T-helper 1 cell treated with Interleukin-12 subunit alpha and Interleukin-12 subunit beta and Interleukin-4 antibody, amounts not matched to agents 30 ng/mL and 1 ng/mL, for 36 hours (primary cell): Measurements from ENCODE around the gene KRABD2.
"Not testable (repeated sequence)": the region's sequence is repeated elsewhere in the genome, so short reads cannot be mapped to it uniquely, and the experiment has no call there.

Source experiments
- intact Hi-C: fragments of 100-400 bp; cut with micrococcal nuclease; formaldehyde crosslinking; loops from one replicate; pipeline ENCODE4 v1.15.1; 2024

KRABD2 gene

DNA sequence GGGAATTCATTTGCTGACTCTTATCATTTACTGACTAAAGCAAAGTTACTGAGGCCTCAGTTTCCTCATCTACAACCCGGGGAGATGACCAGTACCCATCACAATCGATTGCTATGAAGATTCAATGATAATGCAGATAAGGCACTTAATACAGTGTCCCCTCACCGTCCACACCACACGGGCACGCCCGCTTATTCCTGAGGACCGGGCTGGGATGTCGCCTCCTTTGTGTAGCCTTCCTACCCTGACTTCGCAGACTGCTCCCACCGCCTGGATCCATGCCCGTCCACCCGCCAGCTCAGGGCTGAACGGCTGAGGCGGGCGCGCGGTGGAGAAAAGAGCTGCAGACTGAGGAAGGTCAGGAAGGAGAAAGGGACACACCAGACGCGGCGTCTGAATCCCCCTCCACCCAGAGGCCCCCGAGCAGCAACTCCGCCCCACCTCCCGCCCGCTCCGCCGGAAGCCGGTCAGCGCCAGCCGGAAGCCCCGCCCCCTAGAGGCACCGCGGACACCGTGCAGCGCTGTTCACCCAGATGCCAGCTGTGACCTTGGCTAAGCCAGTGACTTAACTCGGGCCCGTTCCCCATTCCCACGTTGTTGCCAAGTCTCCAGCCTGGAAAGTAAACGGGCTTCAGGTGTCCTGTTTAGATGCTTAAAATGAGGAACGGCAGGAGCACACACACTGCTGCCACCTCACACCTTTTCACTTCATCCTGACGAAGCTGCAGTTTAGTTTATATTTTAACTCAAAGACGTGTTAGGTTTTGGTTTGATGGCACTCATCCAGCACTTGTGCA lies at the start of gene KRABD2:
KRABD2 (minus strand) TSS at position 434 of the 797 bp plus-strand sequence.
- intact Hi-C loops, result loop anchor here (1.0 kb wide), 1 partner anchor 81 kb away; the partner anchor contains the start of gene SLC25A35

DNA sequence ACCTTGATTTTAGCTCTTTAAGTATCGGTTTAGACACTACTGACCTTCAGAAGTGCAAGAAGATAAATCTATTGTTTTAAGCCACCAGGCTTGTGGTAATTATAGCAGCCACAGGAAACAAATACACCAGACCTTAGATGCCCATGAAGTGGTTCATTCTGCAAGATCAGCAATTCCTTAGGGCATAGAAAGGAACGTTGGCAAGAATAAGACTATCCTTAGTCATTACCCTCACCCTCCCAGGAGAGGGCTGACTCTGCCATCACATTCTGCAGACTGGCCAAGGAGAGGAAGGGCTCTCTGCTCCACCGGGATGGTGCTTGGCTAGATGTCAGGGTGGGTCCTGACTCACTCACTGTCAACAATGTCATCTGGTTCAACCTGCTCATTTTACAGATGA lies 45.1 kb upstream of the KRABD2 start:
- intact Hi-C loops, result no loop called here

DNA sequence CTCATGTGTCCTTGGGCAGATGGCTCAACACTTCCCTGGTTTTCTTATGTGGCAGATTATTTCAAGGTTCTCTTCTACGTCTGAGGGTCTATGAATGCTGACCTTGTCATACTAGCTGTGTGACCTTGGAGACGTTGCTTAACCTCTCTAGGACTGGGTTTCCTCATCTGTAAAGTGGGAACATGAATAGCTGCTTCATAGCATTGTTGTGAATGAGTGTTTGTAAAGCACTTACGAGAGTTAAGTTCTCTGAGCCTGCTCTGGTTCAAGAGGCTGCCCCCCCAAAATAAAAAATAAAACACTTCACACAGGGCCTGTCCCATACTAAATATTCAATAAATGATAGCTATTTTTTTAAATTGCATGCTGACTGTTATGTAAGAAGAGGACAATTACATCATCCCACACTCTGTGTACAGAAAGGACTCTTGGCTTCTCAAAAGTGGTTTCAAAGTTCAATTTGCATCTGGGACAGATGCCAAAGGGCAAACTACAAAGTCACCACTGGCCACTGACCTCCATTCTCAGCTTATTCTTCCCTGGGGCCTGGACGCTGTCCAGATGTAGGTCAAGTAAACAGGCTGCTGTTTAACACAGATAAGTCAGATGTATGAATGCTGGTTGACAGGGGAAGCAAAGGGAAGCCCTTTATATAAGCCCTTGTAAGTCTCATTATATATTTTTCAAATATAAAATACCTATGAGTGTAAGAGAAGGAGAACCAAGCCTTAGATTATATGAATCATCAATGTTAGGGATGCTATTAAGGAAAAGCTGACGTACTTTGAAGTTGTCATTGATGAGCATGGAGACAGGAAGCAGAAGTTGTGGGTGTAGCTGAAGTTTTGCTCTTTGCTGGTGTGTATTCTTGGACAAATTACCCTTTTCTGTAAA lies 43.8 kb upstream of the KRABD2 start:
- intact Hi-C loops, result no loop called here

DNA sequence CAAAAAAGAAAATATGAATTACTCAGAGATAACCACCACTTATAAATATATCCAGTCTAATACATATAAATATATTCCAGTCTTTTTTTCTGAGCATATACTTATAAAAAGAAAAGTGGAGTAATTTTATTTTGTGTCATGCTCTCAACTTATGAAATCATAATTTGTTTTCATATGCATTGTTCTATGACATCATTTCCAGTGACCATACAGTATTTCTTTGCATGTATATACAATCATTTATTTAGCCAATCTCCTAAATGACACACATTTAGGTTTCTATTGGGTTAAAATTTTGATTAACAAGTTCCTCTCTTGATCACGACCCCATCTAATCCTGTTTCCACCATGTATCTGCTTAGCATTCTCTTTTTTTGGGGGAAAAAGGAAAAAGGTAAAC lies 42.8 kb upstream of the KRABD2 start:
- intact Hi-C loops, result no loop called here

DNA sequence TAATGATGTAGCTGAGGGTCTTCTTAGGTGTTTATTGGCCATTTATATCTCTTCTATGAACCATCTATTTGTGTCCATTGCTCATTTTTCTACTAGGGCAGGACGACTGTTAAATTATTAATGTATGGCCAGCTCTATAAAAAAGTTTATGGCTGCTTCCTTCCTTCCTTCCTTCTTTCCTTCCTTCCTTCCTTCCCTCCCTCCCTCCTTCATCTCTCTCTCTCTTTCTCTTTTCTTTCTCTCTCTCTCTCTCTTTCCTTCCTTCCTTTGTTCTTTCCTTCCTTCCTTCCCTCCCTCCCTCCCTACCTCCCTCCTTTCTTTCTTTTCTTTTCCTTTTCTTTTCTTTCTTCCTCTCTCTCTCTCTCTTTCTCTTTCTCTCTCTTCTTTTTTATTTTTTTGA lies 42.0 kb upstream of the KRABD2 start:
- intact Hi-C loops, result no loop called here

DNA sequence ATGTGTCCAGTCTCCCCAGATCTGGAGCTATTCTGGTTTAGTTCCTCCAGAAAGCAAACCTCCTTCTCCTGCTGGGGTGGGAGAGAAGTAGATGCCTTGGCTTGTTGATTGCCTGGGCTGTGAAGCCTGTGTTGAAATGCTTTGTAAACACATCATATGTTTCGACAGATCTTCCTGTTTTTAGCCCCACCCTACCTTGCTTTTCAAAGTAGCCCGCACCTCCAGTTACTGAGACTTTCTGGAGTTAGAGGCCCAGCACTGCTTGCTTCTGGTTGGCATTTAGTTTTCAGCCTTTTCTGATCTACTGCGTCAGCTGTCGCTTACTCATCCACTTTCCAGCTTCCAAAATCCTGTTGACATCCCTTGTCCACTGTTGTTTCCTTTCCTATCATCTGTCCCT lies 41.3 kb upstream of the KRABD2 start:
- intact Hi-C loops, result no loop called here

DNA sequence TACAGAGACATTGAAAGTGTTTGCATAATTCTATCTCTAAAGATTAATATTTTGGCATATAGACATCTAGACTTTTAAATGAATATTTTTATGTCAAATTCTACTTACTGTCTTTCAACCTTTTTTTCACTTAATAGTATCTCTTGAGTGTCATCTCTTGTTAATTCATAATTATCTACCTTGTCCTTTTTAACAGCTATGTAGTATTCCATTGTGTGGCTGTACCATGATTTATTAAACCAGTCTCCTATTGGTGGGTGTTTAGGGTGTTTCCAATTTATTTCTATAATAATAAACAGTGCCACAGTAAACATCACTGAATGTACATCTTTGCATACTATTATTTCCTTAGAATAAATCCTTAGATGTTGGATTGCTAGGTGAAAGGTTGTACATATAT lies 37.4 kb upstream of the KRABD2 start:
- intact Hi-C loops, result no loop called here

DNA sequence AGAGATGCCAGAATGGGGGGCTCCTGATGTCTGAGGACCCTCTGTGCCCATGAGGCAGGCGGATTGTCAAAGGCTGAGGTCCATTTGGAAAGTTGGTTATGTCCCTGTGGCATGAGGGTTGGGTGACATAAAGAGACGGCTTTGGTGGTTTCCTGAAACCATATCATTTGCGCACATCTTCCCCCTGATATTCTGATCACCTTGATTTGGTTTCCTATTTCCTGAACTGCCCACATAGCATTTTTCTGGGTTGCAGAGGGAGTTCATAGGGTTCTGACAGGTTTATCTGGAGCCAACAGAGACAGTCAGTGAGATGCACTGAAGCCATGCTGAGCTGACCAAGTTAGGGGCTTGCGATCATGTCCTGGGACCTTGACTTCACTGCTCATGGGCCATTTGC lies 36.8 kb upstream of the KRABD2 start:
- intact Hi-C loops, result no loop called here

DNA sequence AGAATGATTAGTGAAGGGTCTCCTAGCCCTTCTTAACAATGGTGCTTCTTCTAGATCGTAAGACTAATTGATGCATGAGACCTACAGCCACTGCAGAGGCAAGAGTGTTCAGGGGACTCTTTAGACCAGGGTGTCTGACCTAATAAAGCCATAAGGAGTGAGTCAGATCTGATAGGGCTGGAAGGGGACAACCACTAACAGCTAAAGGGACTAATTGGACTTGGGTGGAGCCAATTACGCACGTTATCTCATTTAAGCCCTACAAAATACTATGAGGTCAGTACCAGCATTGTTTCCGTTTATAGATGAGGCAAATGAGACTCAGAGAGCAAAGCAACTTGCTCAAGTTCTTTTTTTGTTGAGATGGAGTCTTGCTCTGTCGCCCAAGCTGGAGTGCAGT lies 35.6 kb upstream of the KRABD2 start:
- intact Hi-C loops, result no loop called here

DNA sequence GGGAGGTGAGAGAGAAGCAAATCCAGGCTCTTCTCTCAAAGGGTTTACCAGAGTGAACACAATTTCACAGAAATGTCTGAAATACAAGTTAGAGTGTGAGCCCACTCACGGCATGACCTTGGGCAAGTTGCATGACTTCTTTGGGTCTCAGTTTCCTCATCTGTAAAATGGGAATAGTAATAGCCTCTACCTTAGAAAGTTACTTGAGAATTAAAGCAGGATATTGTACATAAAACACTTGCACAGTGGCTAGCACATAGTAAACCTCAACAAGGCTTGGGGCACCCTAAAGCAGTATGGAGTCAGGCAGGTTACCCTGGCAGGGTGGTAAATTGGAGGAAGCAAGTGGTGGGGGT lies 34.4 kb upstream of the KRABD2 start:
- intact Hi-C loops, result loop anchor here (1.0 to 2.0 kb wide), 4 partner anchors 24 to 374 kb away; partner anchors contain the start of genes NDEL1 and RPL26

DNA sequence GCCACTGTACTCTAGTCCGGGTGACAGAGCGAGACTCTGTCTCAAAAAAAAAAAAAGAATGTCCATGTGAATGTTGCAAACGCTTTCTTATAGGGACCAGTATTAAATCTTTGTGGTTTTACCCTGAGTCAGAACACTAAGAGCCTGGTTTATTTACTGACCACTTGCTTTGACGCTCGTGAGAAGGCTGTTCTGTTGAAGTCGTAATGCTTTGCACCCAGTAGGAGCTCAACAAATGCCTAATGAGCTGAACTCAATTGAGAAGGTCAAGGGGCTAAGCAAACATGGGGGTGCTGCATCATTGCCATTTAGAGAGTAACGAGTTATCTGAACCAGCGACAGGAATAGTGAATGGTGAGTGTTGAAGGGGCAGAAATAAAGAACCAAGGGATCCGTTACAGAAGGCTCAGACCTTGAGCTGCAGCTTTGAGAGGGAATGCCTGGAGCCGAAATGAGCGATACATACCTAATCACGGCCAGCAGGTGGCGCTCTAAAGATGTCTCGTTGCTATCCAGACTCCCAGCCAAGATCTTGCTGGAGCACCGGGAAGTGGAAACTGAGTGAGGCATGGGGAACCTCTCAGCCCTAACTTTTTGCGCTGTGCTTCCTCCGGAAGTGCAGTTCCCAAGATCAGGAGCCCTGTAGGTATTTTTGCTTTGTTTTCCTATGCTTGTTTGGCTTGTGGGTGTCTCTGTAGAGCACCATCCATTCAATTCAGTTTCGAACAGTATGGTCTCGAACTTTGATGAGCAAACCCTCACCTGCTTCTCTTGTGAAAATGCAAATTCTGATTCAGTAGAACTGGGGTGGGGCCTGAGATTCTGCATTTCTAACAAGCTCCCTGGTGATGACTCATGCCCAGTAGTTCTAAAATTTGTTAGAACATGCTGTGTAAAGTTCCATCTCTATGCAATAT lies 33.7 kb upstream of the KRABD2 start:
- intact Hi-C loops, result loop anchor here (1.0 to 2.0 kb wide), 4 partner anchors 25 to 375 kb away; partner anchors contain the start of genes NDEL1 and RPL26

DNA sequence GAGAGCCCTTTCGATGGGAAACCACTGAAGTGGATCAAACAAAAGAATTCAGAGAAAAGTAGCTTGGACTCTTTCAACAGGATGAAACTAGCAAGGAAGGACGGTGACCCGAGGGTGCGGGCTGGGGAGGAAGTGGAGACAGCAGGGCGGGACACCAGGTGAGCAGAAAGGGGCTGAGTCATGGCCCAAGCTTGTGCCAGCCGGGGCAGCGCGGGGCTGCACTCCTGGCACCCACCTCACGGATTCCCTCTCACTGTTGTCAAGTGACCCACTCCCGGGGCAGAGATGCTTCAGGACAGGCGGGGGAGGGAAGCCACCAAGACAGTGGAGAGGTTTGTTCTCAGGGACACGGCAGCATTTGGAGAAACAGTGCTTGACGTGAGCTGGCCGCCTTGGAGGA lies 31.9 kb upstream of the KRABD2 start:
- intact Hi-C loops, result no loop called here

DNA sequence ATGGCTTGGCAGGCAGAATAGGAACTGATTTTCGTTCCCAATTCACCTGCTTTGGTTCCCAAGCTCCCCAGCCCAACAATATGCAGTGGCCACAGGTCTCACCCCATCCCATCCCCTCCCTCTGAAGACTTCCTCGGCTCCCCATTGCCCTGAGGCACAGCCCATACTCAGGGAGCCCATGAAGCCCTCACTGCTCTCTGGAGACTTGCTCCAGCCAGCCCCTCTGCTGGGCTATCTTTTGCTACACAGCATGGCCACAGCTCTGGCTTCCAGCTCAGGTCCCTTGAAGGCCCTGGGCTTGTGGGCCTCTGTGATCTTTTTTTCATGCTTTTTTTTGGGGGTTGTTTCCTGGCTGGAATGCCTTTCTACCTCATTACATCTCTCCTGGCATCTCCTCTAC lies 29.7 kb upstream of the KRABD2 start:
- intact Hi-C loops, result no loop called here

DNA sequence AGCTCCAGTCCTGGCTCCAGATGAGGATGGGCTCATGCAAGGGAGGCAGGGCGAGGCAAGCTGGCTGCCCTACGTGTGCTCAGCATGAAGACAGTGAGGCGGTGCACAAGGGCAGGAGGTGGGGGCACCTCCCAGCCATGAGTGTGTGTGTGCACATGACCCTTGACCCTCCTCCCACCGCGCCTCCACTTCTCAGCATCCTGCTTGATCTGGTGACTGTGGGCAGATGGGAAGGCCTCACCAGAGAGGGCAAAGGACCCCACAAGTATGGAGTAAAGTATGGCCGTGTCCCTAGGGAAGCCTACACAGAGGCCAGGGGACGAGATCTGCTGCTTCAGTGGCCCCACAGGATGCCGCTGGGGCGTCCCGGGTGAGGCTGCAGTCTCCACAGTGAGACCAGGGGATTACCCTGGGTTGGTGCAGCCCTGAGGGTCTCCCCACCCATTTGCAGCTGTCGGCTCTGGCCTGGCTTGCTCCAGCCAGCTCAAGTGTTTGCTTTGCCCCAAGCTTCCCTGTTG lies 29.1 kb upstream of the KRABD2 start:
- intact Hi-C loops, result no loop called here

DNA sequence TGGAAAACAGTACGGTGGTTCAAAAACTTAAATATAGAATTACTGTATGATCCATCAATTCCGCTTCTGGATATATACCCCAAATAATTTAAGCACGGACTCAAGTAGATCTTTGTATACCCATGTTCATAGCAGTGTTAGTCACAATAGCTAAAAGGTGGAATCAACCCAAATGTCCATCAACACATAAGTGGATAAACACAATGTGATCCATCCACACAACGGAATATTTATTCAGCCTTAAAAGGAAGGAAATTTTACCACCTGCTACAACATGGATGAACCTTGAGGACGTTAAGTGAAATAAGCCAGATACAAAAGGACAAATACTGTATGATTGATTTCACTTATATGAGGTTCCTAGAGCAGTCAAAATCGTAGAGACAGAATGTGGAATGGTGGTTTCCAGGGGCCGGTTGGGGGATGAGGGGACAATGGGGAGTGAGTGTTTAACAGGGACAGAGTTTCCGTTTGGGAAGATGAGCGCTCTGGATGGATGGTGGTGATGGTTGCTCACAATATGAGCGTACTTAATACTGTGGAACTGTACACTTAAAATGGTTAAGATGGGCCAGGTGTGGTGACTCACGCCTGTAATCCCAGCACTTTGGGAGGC lies 26.5 kb upstream of the KRABD2 start:
- intact Hi-C loops, result no loop called here

DNA sequence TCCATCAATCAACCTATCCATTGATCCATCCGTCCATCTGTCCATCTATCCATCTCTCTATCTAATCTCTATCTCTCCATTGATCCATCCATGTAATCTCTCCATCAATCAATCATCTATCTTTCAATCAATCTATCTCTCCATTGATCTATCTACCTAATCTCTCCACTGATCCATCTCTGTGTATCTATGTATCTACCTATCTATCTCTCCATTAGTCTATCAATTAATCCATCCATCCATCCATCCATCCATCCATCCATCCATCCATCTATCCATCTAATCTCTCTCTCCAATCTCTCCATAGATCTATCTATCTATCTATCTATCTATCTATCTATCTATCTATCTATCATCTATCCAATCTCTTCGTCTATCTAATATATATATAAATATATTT lies 24.6 kb upstream of the KRABD2 start:
- intact Hi-C loops, result no loop called here

DNA sequence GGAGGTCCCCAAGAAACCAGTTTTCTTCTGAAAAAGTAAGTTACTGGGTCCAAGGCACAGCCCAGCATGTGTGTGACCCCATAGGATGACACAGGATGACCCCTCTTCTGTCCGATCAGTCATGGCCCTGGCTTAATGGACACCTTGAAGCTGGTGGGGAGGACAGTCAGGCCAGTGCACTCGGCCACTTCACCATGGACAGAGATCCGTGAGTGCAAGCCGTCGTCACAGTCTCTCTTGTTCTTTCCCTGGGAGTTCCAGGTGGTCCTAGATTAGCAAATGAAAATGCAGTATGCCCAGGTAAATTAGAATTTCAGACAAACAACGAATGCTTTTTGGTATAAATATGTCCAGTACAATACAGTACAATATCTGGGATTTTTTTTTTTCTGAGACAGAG lies 22.5 kb upstream of the KRABD2 start:
- intact Hi-C loops, result no loop called here

DNA sequence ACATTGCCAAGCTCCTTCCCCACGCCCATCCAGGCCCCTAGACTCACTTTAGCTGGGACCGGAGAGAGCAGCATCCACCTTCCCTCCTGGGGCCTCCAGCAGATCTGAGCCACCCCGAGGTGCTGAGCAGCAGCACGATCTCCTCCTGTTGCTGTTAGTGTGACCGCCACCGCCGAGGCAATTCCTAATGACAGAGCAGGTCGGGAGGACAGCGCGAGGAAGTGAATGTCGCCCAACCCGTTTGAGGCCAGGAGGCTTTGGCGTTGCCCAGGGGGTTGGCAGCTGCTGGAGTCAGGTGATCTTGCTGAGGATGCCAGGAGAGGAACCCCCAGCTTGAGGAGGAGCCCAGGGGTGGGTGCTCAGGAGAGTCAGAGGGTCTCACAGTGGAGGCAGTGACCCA lies 21.1 kb upstream of the KRABD2 start, which contains the start of gene RNF222:
RNF222 (minus strand) TSS at position 192 of the 400 bp plus-strand sequence. CDS start 4,366 bp downstream, outside the sequence.
- intact Hi-C loops, result no loop called here

DNA sequence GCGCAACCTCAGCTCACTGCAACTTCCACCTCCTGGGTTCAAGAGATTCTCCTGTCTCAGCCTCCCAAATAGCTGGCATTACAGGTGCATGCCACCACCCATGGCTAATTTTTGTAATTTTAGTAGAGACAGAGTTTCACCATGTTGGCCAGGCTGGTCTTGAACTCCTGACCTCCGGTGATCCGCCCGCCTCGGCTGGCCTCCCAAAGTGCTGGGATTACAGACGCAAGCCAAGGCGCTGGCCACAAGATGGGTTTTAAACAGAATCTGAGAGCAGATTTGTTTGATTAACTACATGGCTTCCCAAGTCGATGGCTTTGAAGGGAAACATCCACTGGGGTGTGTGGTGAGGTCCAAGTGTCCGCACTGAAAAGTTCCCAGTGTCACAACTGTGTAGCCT lies 18.0 kb upstream of the KRABD2 start:
- intact Hi-C loops, result not testable (repeated sequence)

DNA sequence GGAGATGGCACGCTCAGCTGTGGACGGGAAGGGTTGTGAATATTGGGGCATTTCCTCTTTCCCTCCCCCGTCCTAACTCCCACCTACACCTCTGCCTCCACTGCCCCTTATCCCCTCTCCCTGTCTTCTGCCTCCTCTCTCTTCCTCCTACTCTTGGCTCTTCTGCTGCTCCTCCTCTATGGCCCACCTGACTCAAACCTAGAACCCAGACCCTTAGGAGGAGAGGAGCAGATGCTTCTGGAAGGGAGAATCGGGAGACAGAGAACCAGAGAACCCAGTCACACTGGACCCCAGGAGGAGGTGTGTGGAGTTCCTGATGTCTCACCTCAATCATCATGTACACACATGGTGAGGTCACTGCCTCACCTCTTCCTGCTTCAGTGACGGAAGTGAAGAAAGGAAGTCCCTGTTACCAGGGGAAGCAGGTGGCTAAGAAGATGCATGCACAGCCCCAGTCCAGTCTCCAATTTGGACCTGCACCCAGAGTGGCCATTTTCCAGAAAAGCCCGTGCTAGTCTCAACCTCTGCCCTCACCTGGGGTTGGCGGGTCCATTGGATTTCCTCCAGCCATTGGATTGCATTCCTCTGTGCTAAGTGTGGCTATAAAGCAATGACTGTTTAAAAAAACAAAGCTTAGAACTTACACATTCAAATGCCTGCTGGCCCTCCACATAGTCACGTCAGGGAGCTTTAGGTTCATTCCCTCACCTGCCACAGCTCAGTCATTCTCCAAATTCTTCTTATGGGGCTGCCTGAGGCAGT lies 17.1 kb upstream of the KRABD2 start:
- intact Hi-C loops, result no loop called here
